HL-60 (cell line): ENCODE measurements around the gene TYMP.
A peak's percentile ranks its signal among the peaks of the same experiment; 100 is the strongest.

Experiments
- DNase-seq, 2 experiments: peaks; one replicate each; pipeline ENCODE4 v3.0.0-alpha.2; 2010 to 2020; ENCODE audit warnings: low read depth in 1 of 2, low spot score in 1 of 2
- H3K27ac ChIP-seq: fragments of 250-450 bp; sonication (Bioruptor Pico); replicated peaks from 2 replicates; pipeline ENCODE4 v1.5.1; 2020; ENCODE audit warnings: mild to moderate bottlenecking, moderate library complexity
- H3K27me3 ChIP-seq: fragments of 250-450 bp; sonication (Bioruptor Pico); 2 replicates; pipeline ENCODE4 v1.5.1; 2021; ENCODE audit warnings: mild to moderate bottlenecking, moderate library complexity; ENCODE audit not compliant: insufficient read depth, poor library complexity, severe bottlenecking
- H3K4me3 ChIP-seq: replicated peaks from 2 replicates; pipeline ENCODE4 v1.5.1; 2011; ENCODE audit warnings: mild to moderate bottlenecking, control low read depth, low read length; ENCODE audit not compliant: insufficient read depth
- GABPA ChIP-seq: IDR thresholded peaks from 2 replicates; pipeline ENCODE4 v1.6.1; 2012; ENCODE audit warnings: low read depth
- POLR2AphosphoS5 ChIP-seq: IDR thresholded peaks from 2 replicates; pipeline ENCODE4 v1.6.1; 2012; ENCODE audit warnings: low read depth
- SPI1 ChIP-seq: IDR thresholded peaks from 2 replicates; pipeline ENCODE4 v1.6.1; 2012; ENCODE audit warnings: low read depth, mild to moderate bottlenecking, borderline replicate concordance
- long read RNA-seq: library from polyadenylated mRNA; unstranded; transcript quantifications from one replicate; pipeline ENCODE4 v2.0.0, GENCODE V29; 2020
- TF ChIP-seq, protein P1 (sequence below): IDR thresholded peaks from 2 replicates; pipeline ENCODE4 v1.6.1; 2012; ENCODE audit warnings: low read depth; ENCODE audit not compliant: insufficient replicate concordance
- TF ChIP-seq, protein P2 (sequence below): IDR thresholded peaks from one replicate; pipeline ENCODE4 v1.5.1; 2011; ENCODE audit warnings: low read length, control low read depth, inconsistent platforms; ENCODE audit not compliant: insufficient read depth

TYMP gene, protein sequence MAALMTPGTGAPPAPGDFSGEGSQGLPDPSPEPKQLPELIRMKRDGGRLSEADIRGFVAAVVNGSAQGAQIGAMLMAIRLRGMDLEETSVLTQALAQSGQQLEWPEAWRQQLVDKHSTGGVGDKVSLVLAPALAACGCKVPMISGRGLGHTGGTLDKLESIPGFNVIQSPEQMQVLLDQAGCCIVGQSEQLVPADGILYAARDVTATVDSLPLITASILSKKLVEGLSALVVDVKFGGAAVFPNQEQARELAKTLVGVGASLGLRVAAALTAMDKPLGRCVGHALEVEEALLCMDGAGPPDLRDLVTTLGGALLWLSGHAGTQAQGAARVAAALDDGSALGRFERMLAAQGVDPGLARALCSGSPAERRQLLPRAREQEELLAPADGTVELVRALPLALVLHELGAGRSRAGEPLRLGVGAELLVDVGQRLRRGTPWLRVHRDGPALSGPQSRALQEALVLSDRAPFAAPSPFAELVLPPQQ
- long read RNA-seq, partial matches to known transcripts, result 0 of 5 reads
- long read RNA-seq, other reads (novel, unspliced or antisense), result 5 of 5 reads

DNA sequence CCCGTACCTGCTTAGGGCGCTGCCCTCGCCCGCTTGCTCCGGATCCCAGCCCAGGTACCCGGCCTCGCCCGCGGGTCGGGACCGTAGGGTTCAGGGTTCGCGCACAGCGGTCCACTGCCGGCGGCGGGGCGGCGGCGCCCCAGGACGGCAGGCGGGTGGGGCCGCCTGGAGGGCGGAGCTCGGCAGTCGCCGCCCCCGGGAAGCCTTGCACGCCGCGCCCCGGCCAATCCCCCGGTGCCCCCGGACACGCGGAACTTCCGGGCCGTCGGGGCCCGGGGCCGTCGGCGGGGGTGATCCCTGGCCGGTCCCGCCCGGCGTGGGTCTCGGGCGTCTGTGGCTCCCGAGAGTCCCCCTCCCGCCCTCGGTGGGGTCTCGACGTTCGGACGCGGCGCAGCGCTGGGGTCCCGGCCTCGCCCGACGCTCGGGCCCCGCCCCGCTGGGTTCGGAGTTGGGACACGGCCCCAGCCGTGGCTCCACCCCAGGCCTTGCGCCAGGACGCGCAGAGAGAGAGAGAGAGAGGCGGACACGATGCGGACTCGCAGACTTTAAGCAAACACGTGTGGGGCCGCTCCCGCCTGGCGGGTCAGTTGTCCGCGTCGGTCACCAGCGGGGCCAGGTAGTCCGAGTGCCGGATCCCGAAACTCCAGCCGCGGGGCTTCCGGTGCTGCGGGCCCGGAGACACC is at the start of gene TYMP:
TSS of gene TYMP (minus strand) at position 116 of the 683 bp plus-strand sequence. CDS start 303 bp downstream, outside the sequence.
- peak within 1 kb of the TSS; percentile 99 for H3K27ac ChIP-seq
- peak; percentile 87 to 88 for DNase-seq
- TF ChIP-seq POLR2AphosphoS5, result peak; percentile 91; the same call in 1 of the 2 replicates
- TF ChIP-seq, protein P1, sequence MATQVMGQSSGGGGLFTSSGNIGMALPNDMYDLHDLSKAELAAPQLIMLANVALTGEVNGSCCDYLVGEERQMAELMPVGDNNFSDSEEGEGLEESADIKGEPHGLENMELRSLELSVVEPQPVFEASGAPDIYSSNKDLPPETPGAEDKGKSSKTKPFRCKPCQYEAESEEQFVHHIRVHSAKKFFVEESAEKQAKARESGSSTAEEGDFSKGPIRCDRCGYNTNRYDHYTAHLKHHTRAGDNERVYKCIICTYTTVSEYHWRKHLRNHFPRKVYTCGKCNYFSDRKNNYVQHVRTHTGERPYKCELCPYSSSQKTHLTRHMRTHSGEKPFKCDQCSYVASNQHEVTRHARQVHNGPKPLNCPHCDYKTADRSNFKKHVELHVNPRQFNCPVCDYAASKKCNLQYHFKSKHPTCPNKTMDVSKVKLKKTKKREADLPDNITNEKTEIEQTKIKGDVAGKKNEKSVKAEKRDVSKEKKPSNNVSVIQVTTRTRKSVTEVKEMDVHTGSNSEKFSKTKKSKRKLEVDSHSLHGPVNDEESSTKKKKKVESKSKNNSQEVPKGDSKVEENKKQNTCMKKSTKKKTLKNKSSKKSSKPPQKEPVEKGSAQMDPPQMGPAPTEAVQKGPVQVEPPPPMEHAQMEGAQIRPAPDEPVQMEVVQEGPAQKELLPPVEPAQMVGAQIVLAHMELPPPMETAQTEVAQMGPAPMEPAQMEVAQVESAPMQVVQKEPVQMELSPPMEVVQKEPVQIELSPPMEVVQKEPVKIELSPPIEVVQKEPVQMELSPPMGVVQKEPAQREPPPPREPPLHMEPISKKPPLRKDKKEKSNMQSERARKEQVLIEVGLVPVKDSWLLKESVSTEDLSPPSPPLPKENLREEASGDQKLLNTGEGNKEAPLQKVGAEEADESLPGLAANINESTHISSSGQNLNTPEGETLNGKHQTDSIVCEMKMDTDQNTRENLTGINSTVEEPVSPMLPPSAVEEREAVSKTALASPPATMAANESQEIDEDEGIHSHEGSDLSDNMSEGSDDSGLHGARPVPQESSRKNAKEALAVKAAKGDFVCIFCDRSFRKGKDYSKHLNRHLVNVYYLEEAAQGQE, result peak; percentile 50
- TF ChIP-seq, protein P2, sequence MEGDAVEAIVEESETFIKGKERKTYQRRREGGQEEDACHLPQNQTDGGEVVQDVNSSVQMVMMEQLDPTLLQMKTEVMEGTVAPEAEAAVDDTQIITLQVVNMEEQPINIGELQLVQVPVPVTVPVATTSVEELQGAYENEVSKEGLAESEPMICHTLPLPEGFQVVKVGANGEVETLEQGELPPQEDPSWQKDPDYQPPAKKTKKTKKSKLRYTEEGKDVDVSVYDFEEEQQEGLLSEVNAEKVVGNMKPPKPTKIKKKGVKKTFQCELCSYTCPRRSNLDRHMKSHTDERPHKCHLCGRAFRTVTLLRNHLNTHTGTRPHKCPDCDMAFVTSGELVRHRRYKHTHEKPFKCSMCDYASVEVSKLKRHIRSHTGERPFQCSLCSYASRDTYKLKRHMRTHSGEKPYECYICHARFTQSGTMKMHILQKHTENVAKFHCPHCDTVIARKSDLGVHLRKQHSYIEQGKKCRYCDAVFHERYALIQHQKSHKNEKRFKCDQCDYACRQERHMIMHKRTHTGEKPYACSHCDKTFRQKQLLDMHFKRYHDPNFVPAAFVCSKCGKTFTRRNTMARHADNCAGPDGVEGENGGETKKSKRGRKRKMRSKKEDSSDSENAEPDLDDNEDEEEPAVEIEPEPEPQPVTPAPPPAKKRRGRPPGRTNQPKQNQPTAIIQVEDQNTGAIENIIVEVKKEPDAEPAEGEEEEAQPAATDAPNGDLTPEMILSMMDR, result no peak
- no peak for TF ChIP-seq GABPA
- TF ChIP-seq SPI1, result no peak
- H3K4me3 ChIP-seq, result peak within 1 kb of the TSS; percentile 58
- no peaks in the 10 kb centered on the region for H3K27me3 ChIP-seq

DNA sequence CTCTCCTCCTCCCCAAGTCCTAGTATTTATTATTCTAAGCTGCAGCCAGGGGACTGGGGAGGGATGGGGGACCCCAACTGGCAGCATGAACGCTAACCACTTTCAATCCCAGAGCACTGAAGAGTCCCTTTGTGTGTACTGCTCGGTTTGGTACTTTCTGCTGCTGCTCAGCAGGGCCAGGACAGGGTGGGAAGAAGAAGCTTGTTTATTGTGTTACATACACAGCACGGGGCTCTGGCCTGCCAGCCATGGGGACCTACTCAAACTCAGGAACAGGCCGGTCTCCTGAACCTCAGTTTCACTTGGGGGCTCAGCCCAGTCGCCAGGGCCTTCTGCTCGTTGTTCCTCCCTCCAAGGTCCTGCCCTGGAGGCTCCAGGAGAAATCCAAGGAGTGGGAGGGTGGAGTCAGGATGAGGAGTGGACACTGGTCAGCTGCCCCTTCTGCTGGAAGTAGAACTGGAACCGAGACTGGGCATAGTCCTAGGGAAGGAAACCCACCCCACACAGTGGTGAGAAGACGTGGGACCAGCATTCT is 49.0 kb upstream of the TYMP start:
- Histone ChIP-seq H3K27ac (no peak overlapping the region), H3K4me3 (no peak overlapping the region), H3K27me3 (no peaks in the 10 kb centered on the region)
- TF ChIP-seq POLR2AphosphoS5 (no peak), SPI1 (no peak)
- TF ChIP-seq, protein P1, result no peak
- no peak for DNase-seq

DNA sequence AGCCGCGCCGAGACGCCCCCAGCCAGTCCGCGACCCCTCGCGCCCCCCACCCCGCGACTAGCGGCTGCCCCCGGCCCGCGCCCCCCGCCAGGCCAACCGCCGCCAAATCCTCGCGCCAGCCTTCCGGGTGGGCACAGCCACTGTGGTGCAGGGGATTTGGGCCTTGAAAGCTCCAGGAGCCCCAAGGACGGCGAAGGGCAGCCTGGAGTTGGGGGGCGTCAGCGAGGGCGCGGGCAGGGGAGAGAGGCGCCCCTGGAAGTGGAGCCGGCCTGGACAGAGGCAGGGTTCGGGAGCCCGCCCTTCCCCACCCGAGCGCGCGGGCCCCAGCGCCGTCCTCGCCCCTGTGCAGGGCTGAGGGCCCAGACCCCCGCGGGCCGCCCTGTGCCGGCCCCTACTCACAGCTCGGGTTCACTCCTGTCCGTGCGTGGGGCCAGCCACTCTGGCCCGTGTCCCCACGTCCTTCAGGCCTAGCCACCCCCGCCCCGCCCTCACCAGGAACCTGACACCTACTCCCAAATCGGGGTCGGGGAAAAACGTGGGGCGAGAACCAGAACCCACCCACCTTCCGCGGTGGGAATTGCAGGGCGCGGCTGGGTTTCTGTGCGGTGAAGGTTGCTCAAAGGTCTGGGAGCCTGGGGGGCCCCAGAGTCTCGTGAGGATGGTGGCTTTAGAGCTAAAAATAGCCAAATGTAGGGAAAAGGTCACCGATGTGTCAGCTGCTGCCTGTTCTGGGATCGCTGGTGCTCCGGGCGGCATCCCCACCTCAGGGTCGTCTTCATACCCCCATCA is 48.4 kb upstream of the TYMP start, which contains the start of gene CPT1B:
TSS of gene CPT1B (minus strand) at position 441 of the 789 bp plus-strand sequence. CDS start 512 bp downstream, outside the sequence.
- Histone ChIP-seq H3K27ac (no peak within 1 kb of the TSS), H3K4me3 (no peak within 1 kb of the TSS), H3K27me3 (no peaks in the 10 kb centered on the region)
- TF ChIP-seq, protein P1, result no peak
- peak; percentile 24; the same call in 1 of the 2 replicates for TF ChIP-seq POLR2AphosphoS5
- DNase-seq, result no peak
